Progenitor cell of endocrine pancreas (in vitro differentiated cells): Measurements from ENCODE around the gene SCCPDH. TPM values are rescaled to one million over a fixed set of nuclear protein-coding genes. Genes with fewer than 3 reads are reported as not detected.
"Not testable (repeated sequence)": the region's sequence is repeated elsewhere in the genome, so short reads cannot be mapped to it uniquely, and the experiment has no call there.

Source experiments
- DNase-seq: peaks from one replicate; pipeline ENCODE4 v3.0.0; 2021; ENCODE audit warnings: low spot score; ENCODE audit not compliant: unreplicated experiment
- H3K27ac Mint-ChIP-seq: 2 replicates; pipeline ENCODE4 v1.8.0; 2021; ENCODE audit warnings: mild to moderate bottlenecking, moderate library complexity, mixed read lengths
- H3K27me3 Mint-ChIP-seq: 2 replicates; pipeline ENCODE4 v1.8.0; 2021; ENCODE audit warnings: mixed read lengths
- H3K36me3 Mint-ChIP-seq: 2 replicates; pipeline ENCODE4 v1.8.0; 2022; ENCODE audit warnings: mixed read lengths; ENCODE audit not compliant: insufficient read depth
- H3K4me1 Mint-ChIP-seq: 2 replicates; pipeline ENCODE4 v1.8.0; 2021; ENCODE audit warnings: low read depth, mixed read lengths
- H3K4me3 Mint-ChIP-seq: 2 replicates; pipeline ENCODE4 v1.8.0; 2021; ENCODE audit warnings: low read depth, mild to moderate bottlenecking, moderate library complexity, mixed read lengths
- H3K9me3 Mint-ChIP-seq: 2 replicates; pipeline ENCODE4 v1.8.0; 2021; ENCODE audit warnings: low read depth, mixed read lengths
- CTCF ChIP-seq: fragments of 200-600 bp; sonication (generic); IDR thresholded peaks from one replicate; pipeline ENCODE4 v1.5.0; 2021; ENCODE audit warnings: antibody characterized with exemption, mild to moderate bottlenecking; ENCODE audit not compliant: unreplicated experiment
- total RNA-seq: library from RNA; stranded (reverse); gene quantifications from 2 replicates; pipeline ENCODE4 v1.2.1, GENCODE V29; 2021

The SCCPDH gene
- total RNA-seq, 1 donor from 2014 or later = 43.3 TPM

DNA sequence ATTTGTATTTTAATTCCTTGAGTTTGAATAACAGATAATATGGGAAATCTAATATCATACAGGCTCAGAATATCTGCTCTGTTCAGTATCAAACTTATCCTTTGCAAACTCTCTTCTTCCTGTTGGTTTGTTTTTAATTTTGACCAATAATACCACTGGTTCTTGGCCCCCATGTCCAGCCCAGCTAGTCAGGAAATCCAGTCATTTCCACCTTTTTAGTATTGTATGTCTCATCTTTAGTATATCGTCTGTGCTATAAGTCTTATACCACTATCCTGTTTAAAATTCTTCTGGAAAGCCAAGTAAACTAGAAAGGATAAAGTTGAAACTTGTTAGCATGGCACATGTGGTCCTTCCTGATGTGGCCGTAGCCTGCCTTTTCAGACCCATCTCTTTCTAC is 10.7 kb downstream of the SCCPDH start:
- Mint-ChIP-seq H3K4me1 (no peaks in the 10 kb centered on the region), H3K4me3 (no peak overlapping the region), H3K9me3 (no peaks in the 10 kb centered on the region), H3K27me3 (no peaks in the 10 kb centered on the region), H3K36me3 (peaks cover 41% of the 10 kb centered on the region), H3K27ac (no peak overlapping the region)
- DNase-seq = no peak
- no peak for TF ChIP-seq CTCF

- DNase-seq = no peak
- Mint-ChIP-seq H3K36me3 (peaks cover 33% of the 10 kb centered on the region), H3K4me1 (no peaks in the 10 kb centered on the region), H3K27me3 (no peaks in the 10 kb centered on the region), H3K27ac (no peak overlapping the region), H3K4me3 (no peak overlapping the region), H3K9me3 (no peaks in the 10 kb centered on the region)
- TF ChIP-seq CTCF = no peak
Measured at GRCh38 chr1:246735735-246736134, 11.5 kb downstream of the SCCPDH start.

DNA sequence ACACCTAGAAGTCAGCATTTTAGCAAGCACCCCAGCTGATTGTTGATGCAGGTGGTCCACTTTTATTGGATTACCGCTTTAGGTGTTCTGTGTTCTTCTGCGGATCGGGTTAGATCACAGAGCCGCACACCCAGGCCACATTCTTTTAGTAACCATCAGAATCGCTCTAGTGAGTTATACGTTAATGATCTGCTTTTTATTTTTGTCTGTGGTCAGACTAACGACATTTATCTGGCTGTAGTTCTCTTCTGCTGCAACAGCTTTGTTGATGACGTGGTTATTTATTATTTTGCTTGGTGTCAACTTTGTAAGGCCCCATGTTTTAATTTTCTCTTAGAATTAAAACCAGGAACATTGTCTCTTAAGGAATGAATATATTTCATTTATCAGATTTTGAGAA is 18.2 kb downstream of the SCCPDH start:
- H3K27ac Mint-ChIP-seq = peak overlapping the region; percentile 5
- H3K27me3 Mint-ChIP-seq = no peaks in the 10 kb centered on the region
- H3K4me3 Mint-ChIP-seq = no peak overlapping the region
- H3K36me3 Mint-ChIP-seq = peaks cover 20% of the 10 kb centered on the region
- H3K9me3 Mint-ChIP-seq = peaks cover 3% of the 10 kb centered on the region
- peaks cover 7% of the 10 kb centered on the region for H3K4me1 Mint-ChIP-seq
- no peak for DNase-seq
- TF ChIP-seq CTCF = no peak

- DNase-seq, H3K27ac Mint-ChIP-seq, H3K4me1 Mint-ChIP-seq, H3K9me3 Mint-ChIP-seq, H3K4me3 Mint-ChIP-seq, H3K27me3 Mint-ChIP-seq: not testable (repeated sequence)
- H3K36me3 Mint-ChIP-seq = peaks cover 29% of the 10 kb centered on the region
Measured at GRCh38 chr1:246746155-246746554, 21.9 kb downstream of the SCCPDH start.

DNA sequence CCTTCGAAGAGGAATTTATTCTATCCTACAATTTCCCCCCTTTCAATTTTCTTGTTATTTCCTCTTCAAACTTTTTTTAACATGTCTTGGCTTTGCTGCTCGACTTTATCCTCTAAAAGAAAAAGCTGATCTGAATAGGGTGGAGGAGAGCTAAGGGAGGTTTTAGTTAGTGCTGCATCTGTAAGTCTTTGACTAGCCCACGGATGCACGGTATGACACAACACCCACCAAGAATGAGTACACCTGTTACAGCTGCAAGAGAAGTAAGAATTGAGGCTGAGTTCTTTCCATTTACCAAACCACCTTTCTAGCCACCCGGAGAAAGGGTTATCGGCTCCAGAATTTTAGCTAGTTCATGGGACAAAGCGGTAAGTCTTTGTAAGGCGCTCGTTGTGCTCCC is 23.8 kb downstream of the SCCPDH start:
- H3K36me3 Mint-ChIP-seq = peaks cover 30% of the 10 kb centered on the region
- DNase-seq = no peak
- peaks cover 3% of the 10 kb centered on the region for H3K9me3 Mint-ChIP-seq
- H3K4me1 Mint-ChIP-seq = peaks cover 19% of the 10 kb centered on the region
- H3K27ac Mint-ChIP-seq = no peak overlapping the region
- no peak for TF ChIP-seq CTCF
- H3K4me3 Mint-ChIP-seq = no peak overlapping the region
- H3K27me3 Mint-ChIP-seq = no peaks in the 10 kb centered on the region

DNA sequence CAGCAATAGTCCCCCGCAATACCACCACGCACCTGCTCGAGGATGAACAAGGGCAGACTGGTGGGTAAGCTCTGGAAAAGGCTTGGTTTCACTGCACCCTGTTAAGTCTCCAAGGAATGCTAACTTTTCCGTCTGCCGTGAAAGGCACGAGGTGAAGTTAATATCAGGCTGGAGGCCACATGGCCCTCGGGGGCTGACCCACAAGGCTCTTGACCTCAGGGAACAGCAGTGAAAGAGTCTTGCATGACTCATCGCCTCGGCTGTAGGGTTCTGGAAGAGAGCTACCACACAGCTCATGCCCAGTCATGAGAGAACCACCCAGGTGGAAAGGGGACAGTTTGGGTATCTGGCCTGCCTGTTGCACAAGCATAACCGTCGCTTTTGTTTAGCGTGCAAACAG is 24.7 kb downstream of the SCCPDH start:
- TF ChIP-seq CTCF = no peak
- peaks cover 30% of the 10 kb centered on the region for H3K36me3 Mint-ChIP-seq
- no peaks in the 10 kb centered on the region for H3K27me3 Mint-ChIP-seq
- peaks cover 3% of the 10 kb centered on the region for H3K9me3 Mint-ChIP-seq
- no peak overlapping the region for H3K27ac Mint-ChIP-seq
- DNase-seq = no peak
- peaks cover 19% of the 10 kb centered on the region for H3K4me1 Mint-ChIP-seq
- H3K4me3 Mint-ChIP-seq = no peak overlapping the region
